Astrocyte (in vitro differentiated cells and primary cell): Measurements from ENCODE around the gene NTM.
"Not testable (repeated sequence)": the region's sequence is repeated elsewhere in the genome, so short reads cannot be mapped to it uniquely, and the experiment has no call there.

Experiments
- EZH2 ChIP-seq: IDR thresholded peaks from 2 replicates; pipeline ENCODE4 v1.6.1; 2012; ENCODE audit warnings: mild to moderate bottlenecking, low read length, inconsistent platforms; ENCODE audit not compliant: insufficient read depth
- TF ChIP-seq, protein P1 (sequence below): IDR thresholded peaks from 2 replicates; pipeline ENCODE4 v1.5.1; 2011; ENCODE audit warnings: low read depth, mild to moderate bottlenecking, inconsistent platforms, low read length, moderate library complexity; ENCODE audit not compliant: insufficient read depth

- TF ChIP-seq, protein P1, sequence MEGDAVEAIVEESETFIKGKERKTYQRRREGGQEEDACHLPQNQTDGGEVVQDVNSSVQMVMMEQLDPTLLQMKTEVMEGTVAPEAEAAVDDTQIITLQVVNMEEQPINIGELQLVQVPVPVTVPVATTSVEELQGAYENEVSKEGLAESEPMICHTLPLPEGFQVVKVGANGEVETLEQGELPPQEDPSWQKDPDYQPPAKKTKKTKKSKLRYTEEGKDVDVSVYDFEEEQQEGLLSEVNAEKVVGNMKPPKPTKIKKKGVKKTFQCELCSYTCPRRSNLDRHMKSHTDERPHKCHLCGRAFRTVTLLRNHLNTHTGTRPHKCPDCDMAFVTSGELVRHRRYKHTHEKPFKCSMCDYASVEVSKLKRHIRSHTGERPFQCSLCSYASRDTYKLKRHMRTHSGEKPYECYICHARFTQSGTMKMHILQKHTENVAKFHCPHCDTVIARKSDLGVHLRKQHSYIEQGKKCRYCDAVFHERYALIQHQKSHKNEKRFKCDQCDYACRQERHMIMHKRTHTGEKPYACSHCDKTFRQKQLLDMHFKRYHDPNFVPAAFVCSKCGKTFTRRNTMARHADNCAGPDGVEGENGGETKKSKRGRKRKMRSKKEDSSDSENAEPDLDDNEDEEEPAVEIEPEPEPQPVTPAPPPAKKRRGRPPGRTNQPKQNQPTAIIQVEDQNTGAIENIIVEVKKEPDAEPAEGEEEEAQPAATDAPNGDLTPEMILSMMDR, result not testable (repeated sequence)
- not testable (repeated sequence) for TF ChIP-seq EZH2
Observed at GRCh38 chr11:131424257-131424876, 54.0 kb downstream of the NTM start.
